Embryonic facial prominence (tissue), 1 donor: Measurements from ENCODE around the gene MAP4K3.
"Not testable (repeated sequence)": the region's sequence is repeated elsewhere in the genome, so short reads cannot be mapped to it uniquely, and the experiment has no call there.

Source experiments
- DNase-seq: peaks from one replicate; pipeline ENCODE4 v3.0.0-alpha.2; 2016; ENCODE audit errors: extremely low spot score

The MAP4K3 gene

GRCh38 chr2:39244241-39244862 lies 192.7 kb downstream of the MAP4K3 start:
- DNase-seq: not testable (repeated sequence)

DNA sequence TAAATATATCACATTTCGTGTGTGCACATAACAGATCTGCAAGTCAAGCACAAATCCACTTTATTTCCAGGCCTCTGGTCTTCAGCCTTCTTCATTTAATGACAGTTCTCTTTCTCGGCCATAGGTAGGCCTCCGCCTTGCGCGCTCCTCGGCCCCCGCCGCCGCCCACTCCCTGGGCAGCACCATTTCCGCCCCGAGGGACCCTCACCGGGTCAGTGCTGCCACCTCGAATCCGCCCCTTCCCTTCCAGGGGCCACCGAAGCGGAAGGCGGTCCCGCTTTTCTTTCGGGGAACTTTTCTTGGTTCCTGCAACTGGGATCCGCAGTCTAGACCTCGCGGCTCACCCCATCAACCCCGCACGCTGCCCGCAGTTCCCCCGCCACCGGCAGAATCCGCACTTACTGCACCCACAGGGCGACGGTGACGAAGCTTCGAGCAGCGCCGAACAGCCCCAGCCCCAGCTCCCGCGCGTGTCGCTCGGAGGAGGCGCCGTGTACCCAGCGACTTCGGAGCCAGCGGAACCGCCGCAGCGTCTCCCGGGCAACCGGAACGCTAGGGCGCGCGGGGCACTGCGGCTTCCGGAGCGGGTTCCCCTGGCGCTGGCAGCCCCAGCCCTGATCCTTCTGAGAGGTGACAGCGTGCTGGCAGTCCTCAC lies 193.5 kb downstream of the MAP4K3 start, which contains the start of gene CDKL4:
CDKL4 (minus strand) TSS at position 502 of the 655 bp plus-strand sequence.
- DNase-seq: no peak

GRCh38 chr2:39241588-39241987 lies 195.5 kb downstream of the MAP4K3 start:
- no peak for DNase-seq

GRCh38 chr2:39240758-39241157 lies 196.3 kb downstream of the MAP4K3 start:
- DNase-seq: no peak

DNA sequence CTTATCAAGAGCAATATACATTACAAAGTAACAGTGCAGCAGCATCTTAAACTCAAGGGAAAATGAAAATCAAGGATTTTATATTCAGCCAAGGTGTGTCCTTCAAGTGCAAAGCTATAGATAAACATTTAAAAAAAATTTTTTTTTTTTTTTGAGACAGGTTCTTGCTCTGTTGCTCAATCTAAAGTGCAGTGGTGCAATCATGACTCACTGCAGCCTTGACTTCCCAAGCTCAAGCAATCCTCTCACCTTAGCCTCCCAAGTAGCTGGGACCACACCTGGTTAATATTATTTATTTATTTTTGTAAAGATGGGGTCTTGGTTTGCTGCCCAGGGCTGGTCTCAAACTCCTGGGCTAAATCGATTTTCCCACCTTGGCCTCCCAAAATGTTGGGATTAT lies 202.3 kb downstream of the MAP4K3 start:
- DNase-seq: no peak

DNA sequence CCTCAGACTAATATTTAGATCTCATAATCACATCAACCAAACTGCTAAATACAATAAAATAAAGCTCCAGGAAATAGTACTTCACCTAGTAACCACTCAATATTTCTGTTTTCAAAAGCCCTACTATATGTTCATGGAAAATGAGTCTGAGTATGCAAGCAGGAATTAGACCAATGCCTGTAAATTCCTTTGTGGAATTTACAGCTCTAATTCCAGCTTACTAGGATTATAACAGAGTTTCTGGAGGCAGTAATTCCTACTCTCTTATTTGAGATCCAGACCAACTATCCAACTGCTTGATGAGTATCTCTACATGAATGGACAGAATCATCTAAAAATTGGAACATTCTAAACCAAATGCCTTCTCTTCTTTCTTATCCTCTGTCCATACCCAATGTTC lies 204.9 kb downstream of the MAP4K3 start:
- no peak for DNase-seq

DNA sequence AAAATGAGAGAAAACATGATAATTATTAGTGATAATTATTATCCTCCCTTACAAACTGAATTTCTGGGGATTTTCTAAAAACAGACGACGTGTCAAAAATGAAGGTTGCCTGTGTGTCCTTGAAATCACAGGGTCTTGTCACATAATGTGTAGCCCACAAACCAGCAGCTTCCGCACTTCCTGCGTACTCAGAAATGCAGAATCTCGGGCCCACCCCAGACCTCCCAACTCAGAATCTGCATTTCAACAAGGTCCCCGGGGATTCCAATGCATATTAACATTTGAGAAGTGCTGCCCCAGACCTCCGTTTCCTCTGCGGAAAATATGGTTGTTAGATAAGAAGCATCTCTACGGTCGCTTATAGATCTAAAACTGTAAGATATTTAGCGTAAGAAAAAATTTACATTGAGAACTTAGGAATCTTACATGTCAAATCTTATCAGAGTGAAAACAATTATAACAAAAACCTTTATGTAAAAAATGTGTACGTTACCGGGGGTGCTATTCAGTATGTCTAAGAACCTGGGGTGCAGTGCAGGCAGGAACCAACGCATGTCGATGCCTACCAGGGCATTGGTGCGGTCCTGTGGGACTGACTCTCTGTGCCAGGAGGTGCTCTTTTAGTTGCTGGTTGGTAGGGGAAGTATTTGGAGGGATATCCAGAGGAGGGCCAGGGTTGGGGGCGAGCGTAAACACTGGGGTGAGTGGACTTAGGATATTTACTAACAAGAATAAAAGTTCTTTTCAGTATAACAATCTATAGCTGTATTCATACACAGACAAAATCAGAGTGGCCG lies 208.5 kb downstream of the MAP4K3 start:
- no peak for DNase-seq

- DNase-seq: peak; percentile 78
Observed at GRCh38 chr2:39227628-39228412, 209.3 kb downstream of the MAP4K3 start.

GRCh38 chr2:39225567-39225966 lies 211.5 kb downstream of the MAP4K3 start:
- DNase-seq: no peak

DNA sequence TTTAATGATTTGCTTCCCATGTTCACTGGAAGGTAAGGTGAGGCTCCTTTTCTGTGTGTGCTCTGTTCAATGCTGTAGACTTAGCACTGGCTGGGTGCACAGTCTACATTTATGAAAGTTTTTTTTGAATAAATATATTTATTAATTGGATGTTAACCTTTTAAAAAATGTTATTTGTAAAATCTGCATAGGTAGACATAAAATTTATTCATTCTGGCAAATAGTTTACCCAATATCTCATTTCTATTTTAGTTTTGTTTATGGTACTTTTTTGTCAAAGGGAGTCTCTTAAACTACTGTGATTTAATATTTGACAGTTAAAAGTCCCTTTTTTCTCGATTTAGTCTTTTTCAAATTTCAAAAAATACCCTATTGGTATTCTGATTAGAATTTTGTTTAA lies 213.2 kb downstream of the MAP4K3 start:
- no peak for DNase-seq

DNA sequence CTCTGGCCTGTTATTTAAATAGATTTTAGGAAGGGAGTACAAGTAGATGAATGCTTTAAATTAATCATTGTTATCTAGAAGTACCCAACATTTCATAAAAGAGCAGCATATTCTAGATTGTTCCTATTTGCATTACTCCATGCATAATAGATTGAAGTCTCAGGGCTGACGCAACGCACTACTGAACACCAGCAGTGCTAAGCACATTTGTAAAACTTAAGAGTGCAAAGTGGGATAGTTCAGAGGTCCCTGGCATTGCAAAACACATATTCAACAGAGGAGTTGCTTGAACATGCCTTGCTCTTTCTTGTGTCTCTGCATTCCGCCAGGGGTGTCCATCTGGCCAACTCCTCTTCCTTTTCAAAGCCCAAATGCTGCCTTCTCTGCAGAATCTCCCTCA lies 215.6 kb downstream of the MAP4K3 start:
- DNase-seq: no peak

DNA sequence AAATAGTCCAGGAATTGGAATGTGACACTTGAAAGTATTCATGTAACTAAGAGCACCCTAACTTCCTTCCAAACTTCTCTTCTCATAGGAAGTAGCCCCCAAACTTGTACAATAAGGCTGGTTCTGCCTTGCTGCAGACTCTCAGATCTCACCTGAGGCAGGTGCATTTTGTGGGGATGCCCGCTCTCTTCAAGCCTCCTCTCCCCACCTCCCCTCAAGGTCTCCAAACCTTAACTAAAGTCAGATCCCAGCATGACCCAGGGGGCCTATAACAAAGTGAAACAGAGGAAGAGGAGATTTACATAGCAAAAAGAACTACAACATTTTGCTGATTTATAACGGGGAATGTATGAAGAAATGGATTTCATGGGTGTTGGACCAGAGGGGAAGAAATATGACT lies 216.9 kb downstream of the MAP4K3 start:
- no peak for DNase-seq

- no peak for DNase-seq
Observed at GRCh38 chr2:39218391-39218790, 218.7 kb downstream of the MAP4K3 start.

DNA sequence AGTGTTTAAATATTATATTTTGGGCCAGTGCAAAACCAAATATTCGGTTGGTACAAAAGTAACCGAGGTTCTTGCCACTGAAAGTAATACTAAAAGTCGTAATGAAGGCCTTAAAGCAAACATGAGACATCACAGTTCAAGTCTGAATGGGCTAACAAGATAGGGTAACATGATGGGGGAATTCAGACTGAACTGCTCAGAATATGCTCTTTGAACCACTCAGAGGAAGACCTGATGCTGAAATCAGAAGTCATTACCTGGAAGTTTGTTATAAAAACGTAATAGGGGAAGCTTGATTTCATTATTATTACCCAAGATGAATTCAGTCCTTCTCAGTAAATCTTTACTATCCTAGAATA lies 219.9 kb downstream of the MAP4K3 start:
- DNase-seq: no peak

DNA sequence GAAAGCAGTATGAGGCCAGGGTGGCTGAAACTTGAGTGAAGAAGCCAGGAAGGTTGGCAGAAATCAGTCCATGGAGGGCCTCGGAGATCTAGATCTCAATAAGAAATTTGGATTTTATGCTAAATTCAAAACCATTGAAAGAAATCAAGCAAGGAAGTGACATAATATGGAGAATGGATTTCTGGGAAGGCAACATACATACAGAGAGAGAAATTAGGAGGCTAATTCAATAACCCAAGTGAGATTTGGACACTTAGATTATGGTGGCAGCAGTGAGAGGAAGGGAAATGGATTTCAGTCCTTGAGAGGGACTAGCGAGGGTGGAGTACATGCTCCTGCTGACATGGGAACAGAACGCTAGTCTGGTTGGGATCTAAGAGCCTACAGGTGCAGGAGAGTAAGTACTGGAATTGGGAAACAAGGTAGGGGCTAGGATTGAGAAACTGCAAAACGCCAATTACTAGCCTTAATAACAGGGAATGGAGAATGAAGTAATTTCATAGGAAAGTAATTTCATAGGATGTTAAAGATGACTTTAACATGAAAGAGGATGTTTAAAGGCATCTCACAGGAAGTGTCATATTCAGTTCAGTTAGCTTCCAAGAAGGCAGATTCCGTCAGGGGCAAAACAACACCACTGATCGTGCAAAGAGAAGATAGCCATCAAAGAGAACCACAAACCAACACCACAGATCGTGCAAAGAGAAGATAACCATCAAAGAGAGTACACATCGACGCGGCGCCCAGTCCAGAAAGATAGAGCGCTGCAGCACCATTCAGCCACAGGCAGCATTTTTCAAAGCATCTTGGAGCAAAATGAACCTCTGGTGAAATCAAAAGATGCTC lies 220.5 kb downstream of the MAP4K3 start:
- no peak for DNase-seq

- DNase-seq: no peak
Observed at GRCh38 chr2:39215545-39215944, 221.5 kb downstream of the MAP4K3 start.

GRCh38 chr2:39213015-39213414 lies 224.1 kb downstream of the MAP4K3 start:
- no peak for DNase-seq

- no peak for DNase-seq
Observed at GRCh38 chr2:39210846-39211245, 226.2 kb downstream of the MAP4K3 start.

DNA sequence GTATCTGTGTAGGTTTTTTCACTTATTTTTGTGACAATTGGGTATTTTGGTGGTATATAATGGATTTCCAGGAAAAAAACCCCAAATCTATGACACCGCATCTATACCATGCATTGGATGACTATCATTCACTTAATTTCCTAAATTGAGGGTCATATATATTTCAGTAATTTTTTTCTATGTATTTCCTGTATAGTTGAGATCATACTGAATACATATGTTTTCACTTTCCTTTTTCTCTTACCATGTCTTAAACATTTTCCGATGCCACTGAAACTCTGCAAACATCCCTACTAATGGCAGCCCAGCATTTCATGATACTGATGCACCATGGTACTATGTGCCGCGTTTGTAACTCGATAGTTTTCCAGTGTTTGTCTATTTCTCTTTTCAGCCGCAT lies 233.7 kb downstream of the MAP4K3 start:
- peak; percentile 20 for DNase-seq

DNA sequence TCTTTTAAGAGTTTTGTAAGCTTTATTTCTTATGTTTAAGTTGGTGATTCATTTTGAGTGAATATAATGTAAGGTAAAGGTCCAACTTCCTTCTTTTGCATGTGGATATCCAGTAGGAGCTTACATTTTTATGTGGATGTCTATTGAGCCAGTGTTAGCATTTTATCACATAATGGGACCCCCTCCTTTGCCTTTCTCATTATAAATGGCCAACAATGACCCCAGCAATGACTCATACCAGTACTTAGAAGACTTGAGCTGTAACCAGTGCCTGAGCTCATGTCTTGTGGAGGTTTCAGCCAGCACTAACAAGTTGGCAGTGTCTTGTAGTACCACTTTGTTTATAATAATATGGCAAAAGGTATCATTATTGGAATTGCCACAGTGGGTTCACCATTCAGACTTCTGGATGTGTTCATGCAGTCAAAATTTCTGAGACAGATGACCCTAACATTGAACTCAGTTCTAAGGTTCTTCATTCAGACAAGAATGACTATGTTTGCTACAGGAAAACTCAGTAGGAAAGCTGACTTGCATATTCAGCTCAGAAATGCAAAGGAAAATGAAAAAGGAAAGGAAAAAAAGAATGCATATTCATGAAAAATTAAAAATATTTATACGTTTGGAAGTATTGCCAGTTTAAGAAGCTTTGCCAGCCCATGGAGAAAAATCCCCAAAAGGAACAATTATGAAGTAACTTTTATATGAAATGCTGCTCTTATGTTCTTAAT lies 234.3 kb downstream of the MAP4K3 start:
- DNase-seq: no peak
